ENCODE data around the gene NFYC.
"Not testable (repeated sequence)": the region's sequence is repeated elsewhere in the genome, so short reads cannot be mapped to it uniquely, and the experiment has no call there.

NFYC gene

GRCh38 chr1:40665335-40666171, 26.0 kb upstream of the NFYC start, which contains the start of gene RIMS3:
RIMS3 (minus strand) TSS chr1:40665682; CDS start chr1:40641925, 23,757 bp downstream.
- peak; percentile 73 for DNase-seq

GRCh38 chr1:40668769-40669525, 22.6 kb upstream of the NFYC start:
- peak; percentile 88 for DNase-seq

GRCh38 chr1:40673452-40673851, 18.1 kb upstream of the NFYC start:
- no peak for DNase-seq

DNA sequence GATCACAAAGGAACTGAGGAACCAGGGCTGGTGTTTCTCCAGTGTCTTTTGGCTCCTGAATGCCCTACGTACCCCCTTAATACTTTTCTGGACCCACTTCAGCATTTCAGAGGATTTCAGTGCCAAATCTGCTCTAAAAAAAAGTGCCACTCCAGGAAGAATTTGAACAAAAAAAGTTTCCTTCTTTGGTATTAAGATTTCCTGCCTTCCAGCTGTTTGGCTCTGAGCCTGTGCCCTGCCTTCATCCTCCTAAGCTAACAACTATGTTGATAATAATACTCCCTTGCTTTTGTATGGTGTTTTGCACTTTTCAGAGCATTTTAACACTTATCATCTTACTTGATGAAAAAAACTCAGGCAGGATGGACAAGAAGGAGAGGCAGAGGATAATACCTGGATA, 15.0 kb upstream of the NFYC start:
- DNase-seq, result no peak

DNA sequence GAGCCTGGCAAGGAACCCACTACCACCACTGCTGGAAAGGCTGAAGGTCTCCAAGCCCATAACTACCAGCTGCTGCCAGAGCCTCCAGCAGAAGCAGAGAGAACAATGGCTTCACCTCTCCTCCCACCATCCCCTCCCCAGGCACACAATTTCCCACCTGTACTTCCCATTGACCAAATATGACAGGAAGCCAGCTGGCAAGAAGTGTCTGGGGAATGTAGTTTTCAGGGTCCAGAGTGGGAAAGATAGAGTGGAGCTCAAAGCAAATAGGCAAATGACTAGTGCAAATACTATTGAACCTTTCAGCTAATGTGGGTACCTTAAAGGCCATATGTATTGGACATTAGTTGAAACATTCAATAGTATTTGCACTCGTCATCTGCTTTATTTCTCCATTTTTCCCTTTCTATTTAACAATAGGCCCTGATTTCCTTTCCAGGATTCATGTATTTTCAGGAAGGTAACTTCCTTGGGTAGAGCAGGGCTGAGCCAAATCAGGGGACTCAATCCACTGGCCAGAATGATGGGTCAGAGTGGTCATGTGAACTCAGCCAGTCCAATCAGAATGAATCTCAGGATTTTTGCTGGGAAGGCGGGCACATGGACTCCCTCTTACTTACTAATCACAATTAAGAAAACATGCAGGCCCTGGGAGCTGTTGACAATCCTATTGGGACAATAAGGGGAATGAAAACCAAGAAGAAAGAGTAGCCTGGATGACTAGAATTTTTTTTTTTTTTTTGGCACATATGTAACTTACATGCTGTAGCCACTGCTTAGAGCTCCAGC, 12.1 kb upstream of the NFYC start:
- no peak for DNase-seq

DNA sequence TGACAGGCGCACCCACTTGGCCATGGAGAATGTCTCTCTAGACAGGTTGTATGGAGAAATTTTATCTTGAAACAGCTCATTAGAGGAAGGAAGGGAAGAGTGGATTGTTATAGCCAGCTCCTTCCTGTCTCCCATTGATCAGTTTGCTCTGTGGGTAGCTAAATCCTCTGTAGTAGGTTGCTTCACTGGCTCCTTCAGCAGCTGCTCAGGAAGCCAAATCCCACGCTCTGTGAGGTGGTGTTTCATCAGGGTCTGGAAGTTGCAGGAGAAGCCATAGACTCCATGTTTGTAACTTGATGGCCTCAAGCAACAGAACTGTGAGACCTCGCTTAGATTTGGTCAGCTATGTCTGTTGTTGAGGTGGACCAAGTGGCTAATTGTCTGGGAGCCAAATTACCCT, 6.8 kb upstream of the NFYC start:
- no peak for DNase-seq

DNA sequence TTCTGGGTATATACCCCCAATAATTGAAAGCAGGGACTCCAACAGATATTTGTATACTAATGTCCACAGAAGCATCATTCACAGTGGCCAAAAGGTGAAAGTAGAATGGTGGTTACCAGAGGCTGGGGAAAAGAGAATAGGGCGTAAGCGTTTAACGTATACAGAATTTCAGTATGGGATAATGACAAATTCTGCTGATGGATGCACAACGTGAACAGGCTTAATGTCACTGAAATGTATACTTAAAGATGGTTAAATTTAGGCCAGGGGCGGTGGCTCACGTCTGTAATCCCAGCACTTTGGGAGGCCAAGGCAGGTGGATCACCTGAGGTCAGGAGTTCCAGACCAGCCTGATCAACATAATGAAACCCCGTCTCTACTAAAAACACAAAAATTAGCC, 4.4 kb upstream of the NFYC start:
- no peak for DNase-seq

DNA sequence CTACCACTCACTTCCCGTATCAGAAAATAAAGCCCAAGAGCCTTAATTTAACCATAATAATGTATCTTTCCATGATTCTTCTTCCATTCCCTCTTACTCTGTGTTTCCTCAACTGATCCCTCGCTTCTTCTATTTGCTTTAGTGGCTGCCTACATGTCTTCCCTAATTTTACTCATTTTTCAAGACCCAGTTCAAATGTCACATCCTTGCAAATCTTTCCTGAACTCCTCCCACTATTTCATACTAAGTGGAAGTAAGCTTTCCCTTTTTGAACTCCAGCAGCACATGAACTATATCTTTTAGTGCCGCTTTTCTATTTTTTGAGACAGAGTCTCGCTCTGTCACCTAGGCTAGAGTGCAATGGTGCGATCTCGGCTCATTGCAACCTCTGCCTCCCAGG, 3.8 kb upstream of the NFYC start:
- no peak for DNase-seq

DNA sequence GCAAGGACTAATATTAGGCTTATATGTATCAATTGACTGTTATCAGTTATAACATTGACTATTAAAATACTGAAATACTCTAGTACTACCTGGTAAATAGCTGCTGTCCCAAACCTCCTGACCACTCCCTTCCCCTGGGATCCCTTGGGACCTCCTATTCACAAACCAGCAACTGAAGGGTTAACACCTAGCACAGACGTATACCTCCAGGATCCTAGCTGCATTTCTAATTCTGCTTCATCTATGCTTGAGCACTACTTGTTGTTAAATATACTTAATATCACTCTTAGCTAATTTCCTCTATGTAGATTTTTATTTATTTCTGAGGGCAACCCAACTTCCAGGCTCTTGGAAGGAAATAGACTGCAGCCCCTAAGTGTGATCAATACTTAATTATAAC, 1.8 kb upstream of the NFYC start:
- DNase-seq, result no peak

DNA sequence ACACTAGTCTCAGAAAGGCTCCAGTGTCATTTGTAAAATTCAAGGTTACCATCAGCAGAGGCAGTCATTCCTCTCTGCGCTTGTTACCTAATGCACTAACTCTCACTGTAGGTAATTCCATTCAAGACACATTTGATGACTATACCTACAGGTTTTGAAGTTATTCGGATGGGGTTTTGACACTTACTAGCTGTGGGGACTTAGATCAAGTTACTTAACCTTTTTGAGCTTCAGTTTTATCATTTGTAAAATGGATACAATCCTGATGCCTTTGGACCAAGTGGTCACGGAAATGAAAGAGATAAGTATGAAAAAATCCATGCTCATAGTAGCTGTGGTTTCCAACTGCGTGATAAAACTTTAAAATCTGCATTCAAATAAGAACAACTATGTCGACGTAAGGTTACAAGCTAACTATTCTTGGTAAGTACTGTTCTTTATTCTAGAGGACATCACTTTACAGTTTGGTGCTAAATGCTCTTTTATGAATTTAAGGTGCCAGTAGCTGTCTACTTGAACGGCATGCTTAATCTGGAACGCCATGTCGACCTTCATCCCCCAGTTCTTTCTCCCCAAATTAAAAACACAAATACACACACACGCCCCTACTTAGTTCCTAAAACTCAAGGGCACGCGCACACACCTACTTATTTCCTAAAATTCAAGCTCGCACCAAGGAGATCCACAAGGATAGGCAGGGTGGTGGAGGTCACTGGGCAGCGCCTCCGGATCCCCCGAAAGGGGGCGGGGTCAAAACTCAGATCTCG, 550 bp upstream of the NFYC start:
- no peak for DNase-seq

- DNase-seq, result no peak
These were observed 958 bp downstream of the NFYC start for GRCh38 chr1:40692429-40692895.

- DNase-seq, result no peak
These were observed 1.9 kb downstream of the NFYC start for GRCh38 chr1:40693425-40693824.

- no peak for DNase-seq
These were observed 2.9 kb downstream of the NFYC start for GRCh38 chr1:40694353-40694874.

DNA sequence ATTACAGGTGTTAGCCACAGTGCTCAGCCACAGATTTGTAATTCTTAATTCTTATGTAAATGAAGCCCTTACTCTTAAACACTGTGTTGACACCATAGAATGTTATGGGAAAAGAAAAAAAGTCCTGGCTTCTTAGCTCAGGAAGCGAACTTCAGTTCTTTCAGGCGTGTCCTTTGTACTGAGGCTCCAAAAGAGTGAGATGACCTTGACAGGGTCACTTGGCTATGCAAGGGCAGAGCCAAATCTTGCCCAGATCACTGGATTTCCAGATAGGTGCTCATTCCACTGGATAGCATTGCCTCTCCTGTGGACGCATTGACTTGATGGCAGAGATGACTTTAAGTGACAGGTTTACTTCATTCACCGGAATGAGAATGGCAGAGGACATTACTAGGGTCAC, 4.8 kb downstream of the NFYC start:
- no peak for DNase-seq

GRCh38 chr1:40697436-40697835, 5.9 kb downstream of the NFYC start:
- no peak for DNase-seq

GRCh38 chr1:40699787-40700186, 8.3 kb downstream of the NFYC start:
- no peak for DNase-seq

DNA sequence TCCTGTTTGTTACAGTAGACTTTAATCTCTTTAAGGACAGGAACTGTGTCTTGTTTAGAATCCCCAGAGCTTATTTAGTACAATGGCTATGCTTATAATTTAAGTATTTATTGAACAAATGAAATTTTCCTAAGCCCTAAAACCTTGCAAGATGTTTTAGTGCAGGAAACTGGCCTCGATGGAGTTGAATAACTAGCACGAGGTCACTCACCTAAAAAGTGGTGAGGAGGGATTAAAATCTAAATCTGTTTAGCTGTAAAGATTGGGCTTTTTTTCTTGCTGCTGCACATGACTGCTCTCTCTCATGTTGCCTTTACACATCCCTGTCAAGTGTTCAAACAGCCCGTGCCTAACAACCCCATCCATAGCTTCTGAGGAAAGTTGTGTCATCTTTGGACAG, 10.2 kb downstream of the NFYC start:
- DNase-seq, result no peak

DNA sequence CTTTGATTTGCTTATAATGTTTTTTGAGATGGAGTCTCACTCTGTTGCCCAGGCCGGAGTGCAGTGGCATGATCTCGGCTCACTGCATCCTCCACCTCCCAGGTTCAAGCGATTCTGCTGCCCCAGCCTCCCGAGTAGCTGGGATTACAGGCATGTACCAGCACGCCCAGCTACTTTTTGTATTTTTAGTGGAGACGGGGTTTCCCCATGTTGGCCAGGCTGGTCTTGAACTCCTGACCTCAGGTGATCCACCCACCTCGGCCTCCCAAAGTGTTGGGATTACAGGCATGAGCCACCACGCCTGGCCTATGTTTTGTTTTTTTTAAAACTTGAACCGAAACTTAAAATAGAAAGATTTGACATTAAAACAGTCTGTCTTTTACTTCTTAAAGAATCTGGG, 11.3 kb downstream of the NFYC start:
- not testable (repeated sequence) for DNase-seq

DNA sequence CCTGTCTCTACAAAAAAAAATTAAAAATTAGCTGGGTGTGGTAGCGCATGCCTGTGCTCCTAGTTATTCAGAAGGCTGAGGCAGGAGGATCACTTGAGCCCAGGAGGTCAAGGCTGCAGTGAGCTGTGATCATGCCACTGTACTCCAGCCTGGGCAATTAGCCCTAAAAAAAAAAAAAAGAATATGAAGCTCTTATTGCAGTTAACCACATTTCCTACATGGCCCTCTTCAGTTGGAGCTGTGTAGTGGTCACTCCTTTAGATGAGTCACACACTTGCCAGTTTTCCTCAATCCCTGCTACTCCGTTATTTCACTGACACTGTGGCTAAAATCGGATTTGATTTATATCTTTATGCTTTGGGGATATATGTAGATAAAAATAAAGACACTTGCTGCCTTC, 11.8 kb downstream of the NFYC start:
- no peak for DNase-seq

DNA sequence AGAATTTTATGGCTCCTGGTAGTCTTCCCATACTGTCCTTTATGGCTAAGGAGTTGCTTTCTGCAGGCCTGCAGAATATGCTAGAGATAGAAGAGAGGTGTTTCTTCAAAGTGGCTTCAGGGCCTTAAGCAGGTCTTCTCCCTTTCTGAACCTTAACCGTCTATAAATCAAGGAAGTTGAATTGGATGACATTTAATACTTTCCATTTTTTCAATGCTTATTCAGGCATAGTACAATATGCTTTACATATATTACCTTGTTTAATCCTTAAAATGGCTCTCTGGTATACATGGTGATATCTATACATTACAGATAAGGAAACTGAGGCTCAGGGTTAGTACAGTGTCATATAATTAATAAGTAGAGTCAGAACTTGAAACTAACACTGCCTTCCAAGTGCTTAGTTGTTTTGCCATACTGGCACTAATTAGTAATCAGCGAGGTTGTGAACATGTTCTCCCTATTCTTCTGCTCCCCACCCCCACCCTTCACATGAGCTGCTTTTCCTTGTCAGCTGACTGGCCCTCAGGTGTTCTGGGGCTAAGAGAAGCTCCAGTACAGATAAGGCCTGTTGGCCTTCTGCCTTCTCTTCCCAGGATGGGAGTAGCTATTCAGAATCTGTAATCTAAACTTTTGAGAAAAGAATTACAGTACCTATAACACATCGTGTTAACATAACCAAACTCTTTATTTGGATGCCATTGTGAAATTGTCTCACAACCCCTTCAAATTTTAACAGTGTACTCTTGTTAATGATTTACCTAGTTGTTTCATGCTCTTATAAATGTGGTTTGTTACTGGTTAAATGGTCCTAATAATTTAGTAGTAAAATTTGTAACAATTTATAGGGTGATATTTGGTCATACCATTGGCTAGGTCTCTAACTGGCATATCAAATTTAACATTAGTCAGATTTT, 13.6 kb downstream of the NFYC start:
- DNase-seq, result no peak

- no peak for DNase-seq
These were observed 15.1 kb downstream of the NFYC start for GRCh38 chr1:40706626-40707025.

All from retina (tissue), 1 donor.